Mesodermal cell (in vitro differentiated cells): ENCODE results near the gene UCP3.

ENCODE experiments used
- H3K27ac ChIP-seq: 2 replicates; pipeline ENCODE4 v1.7.0; 2013; ENCODE audit warnings: mild to moderate bottlenecking, low read depth, low read length, moderate library complexity; ENCODE audit not compliant: severe bottlenecking
- H3K36me3 ChIP-seq: 2 replicates; pipeline ENCODE4 v1.7.1; 2013; ENCODE audit warnings: mild to moderate bottlenecking, low read length, moderate library complexity; ENCODE audit not compliant: control insufficient read depth, insufficient read depth
- H3K4me1 ChIP-seq: one replicate; pipeline ENCODE4 v1.7.1; 2013; ENCODE audit warnings: mild to moderate bottlenecking, low read length; ENCODE audit not compliant: insufficient read depth, control insufficient read depth, poor library complexity, severe bottlenecking
- H3K4me3 ChIP-seq: 2 replicates; pipeline ENCODE4 v1.7.0; 2013; ENCODE audit warnings: low read length, control low read depth, mild to moderate bottlenecking; ENCODE audit not compliant: insufficient read depth, poor library complexity, severe bottlenecking; ENCODE audit errors: extremely low read depth
- H3K9me3 ChIP-seq: 2 replicates; pipeline ENCODE4 v1.7.1; 2013; ENCODE audit warnings: mild to moderate bottlenecking, low read length, moderate library complexity; ENCODE audit not compliant: control insufficient read depth
- WGBS, 2 experiments: methylation state at CpG; one replicate each; pipeline ENCODE4 v1.1.5; 2013; ENCODE audit warnings: missing lambda C conversion rate in 2 of 2; ENCODE audit not compliant: insufficient coverage in 2 of 2; 5-methylcytosine and 5-hydroxymethylcytosine counted together

Gene UCP3

GRCh38 chr11:74017631-74018030 is 8.7 kb upstream of the UCP3 start:
- Histone ChIP-seq H3K27ac (no peak overlapping the region), H3K4me3 (no peak overlapping the region), H3K9me3 (no peaks in the 10 kb centered on the region), H3K4me1 (no peaks in the 10 kb centered on the region), H3K36me3 (peaks cover 31% of the 10 kb centered on the region)
- WGBS, 2 experiments = 93 to 100% methylated on average over 2 to 3 of the region's 3 CpGs

GRCh38 chr11:74015919-74016684 is 7.2 kb upstream of the UCP3 start:
- H3K4me1 ChIP-seq = no peaks in the 10 kb centered on the region
- H3K9me3 ChIP-seq = no peaks in the 10 kb centered on the region
- no peak overlapping the region for H3K4me3 ChIP-seq
- peaks cover 35% of the 10 kb centered on the region for H3K36me3 ChIP-seq
- H3K27ac ChIP-seq = no peak overlapping the region
- 73 to 95% methylated on average over 2 to 3 of the region's 5 CpGs for WGBS, 2 experiments

GRCh38 chr11:74014880-74015279 is 6.0 kb upstream of the UCP3 start:
- WGBS, 2 experiments = no CpG with 5 or more reads among the region's 2 CpGs
- H3K4me3 ChIP-seq = no peak overlapping the region
- peaks cover 29% of the 10 kb centered on the region for H3K36me3 ChIP-seq
- no peaks in the 10 kb centered on the region for H3K9me3 ChIP-seq
- peaks cover 2% of the 10 kb centered on the region for H3K4me1 ChIP-seq
- H3K27ac ChIP-seq = no peak overlapping the region

GRCh38 chr11:74013141-74013540 is 4.3 kb upstream of the UCP3 start:
- peaks cover 13% of the 10 kb centered on the region for H3K4me1 ChIP-seq
- H3K9me3 ChIP-seq = no peaks in the 10 kb centered on the region
- H3K36me3 ChIP-seq = peaks cover 29% of the 10 kb centered on the region
- H3K4me3 ChIP-seq = no peak overlapping the region
- H3K27ac ChIP-seq = no peak overlapping the region
- WGBS, 2 experiments = 92 to 95% methylated on average over 6 of the region's 8 CpGs

GRCh38 chr11:74012074-74012809 is 3.4 kb upstream of the UCP3 start:
- H3K4me3 ChIP-seq = no peak overlapping the region
- WGBS, 2 experiments = 97 to 100% methylated on average over 3 to 4 of the region's 14 CpGs
- no peaks in the 10 kb centered on the region for H3K9me3 ChIP-seq
- peaks cover 15% of the 10 kb centered on the region for H3K4me1 ChIP-seq
- peaks cover 24% of the 10 kb centered on the region for H3K36me3 ChIP-seq
- H3K27ac ChIP-seq = no peak overlapping the region

- no peak overlapping the region for H3K4me3 ChIP-seq
- no peaks in the 10 kb centered on the region for H3K9me3 ChIP-seq
- 89 to 96% methylated on average over 8 of the region's 8 CpGs for WGBS, 2 experiments
- H3K4me1 ChIP-seq = peaks cover 15% of the 10 kb centered on the region
- H3K36me3 ChIP-seq = peaks cover 16% of the 10 kb centered on the region
- H3K27ac ChIP-seq = no peak overlapping the region
These were observed 2.6 kb upstream of the UCP3 start for GRCh38 chr11:74011360-74012073.

GRCh38 chr11:74010306-74011300 is 1.7 kb upstream of the UCP3 start:
- Histone ChIP-seq H3K9me3 (no peaks in the 10 kb centered on the region), H3K4me1 (peaks cover 15% of the 10 kb centered on the region), H3K36me3 (peaks cover 10% of the 10 kb centered on the region), H3K4me3 (no peak overlapping the region), H3K27ac (no peak overlapping the region)
- WGBS, 2 experiments = 88 to 94% methylated on average over 3 to 4 of the region's 9 CpGs

GRCh38 chr11:74009675-74010305 is 905 bp upstream of the UCP3 start:
- Histone ChIP-seq H3K27ac (no peak overlapping the region), H3K4me1 (peaks cover 15% of the 10 kb centered on the region), H3K36me3 (peaks cover 8% of the 10 kb centered on the region), H3K9me3 (no peaks in the 10 kb centered on the region), H3K4me3 (no peak overlapping the region)
- 87 to 90% methylated on average over 2 to 3 of the region's 5 CpGs for WGBS, 2 experiments

GRCh38 chr11:74009230-74009547 is 304 bp upstream of the UCP3 start:
- Histone ChIP-seq H3K4me1 (peaks cover 15% of the 10 kb centered on the region), H3K4me3 (no peak overlapping the region), H3K9me3 (no peaks in the 10 kb centered on the region), H3K27ac (no peak overlapping the region), H3K36me3 (peaks cover 8% of the 10 kb centered on the region)
- 100% methylated on average over 2 of the region's 3 CpGs; no CpG with 5 or more reads in 1 of the 2 experiments for WGBS, 2 experiments
